KOPT-K1 (cell line): ENCODE measurements around the gene UBE2V1.

Experiments
- H3K27ac ChIP-seq: fragments of 200-600 bp; sonication (generic); 2 replicates; pipeline ENCODE4 v1.5.1; 2016; ENCODE audit warnings: antibody characterized with exemption, mild to moderate bottlenecking, low read depth, low read length; ENCODE audit not compliant: poor library complexity, severe bottlenecking
- H3K36me3 ChIP-seq: fragments of 200-600 bp; sonication (generic); 2 replicates; pipeline ENCODE4 v1.5.1; 2017; ENCODE audit warnings: antibody characterized with exemption, mild to moderate bottlenecking, low read length, moderate library complexity; ENCODE audit not compliant: insufficient read depth
- H3K9me3 ChIP-seq: fragments of 200-600 bp; sonication (generic); 2 replicates; pipeline ENCODE4 v1.5.1; 2017; ENCODE audit warnings: antibody characterized with exemption, low read length, mild to moderate bottlenecking; ENCODE audit not compliant: insufficient read depth, poor library complexity, severe bottlenecking

The UBE2V1 gene

GRCh38 chr20:50128520-50128905 is 15.6 kb upstream of the UBE2V1 start:
- no peaks in the 10 kb centered on the region for H3K9me3 ChIP-seq
- H3K27ac ChIP-seq, result no peak overlapping the region
- H3K36me3 ChIP-seq, result peaks cover 97% of the 10 kb centered on the region

GRCh38 chr20:50127587-50128519 is 14.9 kb upstream of the UBE2V1 start:
- Histone ChIP-seq H3K36me3 (peaks cover 92% of the 10 kb centered on the region), H3K9me3 (no peaks in the 10 kb centered on the region)

GRCh38 chr20:50126662-50127061 is 13.7 kb upstream of the UBE2V1 start:
- Histone ChIP-seq H3K36me3 (peaks cover 85% of the 10 kb centered on the region), H3K9me3 (no peaks in the 10 kb centered on the region), H3K27ac (no peak overlapping the region)

More at GRCh38 chr20:50127587-50128519, 14.9 kb upstream of the UBE2V1 start:
- no peak overlapping the region for H3K27ac ChIP-seq

GRCh38 chr20:50125279-50125678 is 12.3 kb upstream of the UBE2V1 start:
- peaks cover 71% of the 10 kb centered on the region for H3K36me3 ChIP-seq
- H3K9me3 ChIP-seq, result no peaks in the 10 kb centered on the region
- no peak overlapping the region for H3K27ac ChIP-seq

GRCh38 chr20:50124496-50124895 is 11.5 kb upstream of the UBE2V1 start:
- no peak overlapping the region for H3K27ac ChIP-seq
- H3K36me3 ChIP-seq, result peaks cover 63% of the 10 kb centered on the region
- no peaks in the 10 kb centered on the region for H3K9me3 ChIP-seq

- Histone ChIP-seq H3K36me3 (peaks cover 53% of the 10 kb centered on the region), H3K9me3 (no peaks in the 10 kb centered on the region), H3K27ac (no peak overlapping the region)
These were observed 10.5 kb upstream of the UBE2V1 start for GRCh38 chr20:50123418-50123817.

GRCh38 chr20:50122763-50123162 is 9.8 kb upstream of the UBE2V1 start:
- Histone ChIP-seq H3K36me3 (peaks cover 46% of the 10 kb centered on the region), H3K9me3 (no peaks in the 10 kb centered on the region), H3K27ac (no peak overlapping the region)

- H3K36me3 ChIP-seq, result peaks cover 37% of the 10 kb centered on the region
- H3K27ac ChIP-seq, result no peak overlapping the region
- no peaks in the 10 kb centered on the region for H3K9me3 ChIP-seq
These were observed 8.9 kb upstream of the UBE2V1 start for GRCh38 chr20:50121858-50122271.

- Histone ChIP-seq H3K9me3 (no peaks in the 10 kb centered on the region), H3K27ac (no peak overlapping the region), H3K36me3 (peaks cover 30% of the 10 kb centered on the region)
These were observed 8.2 kb upstream of the UBE2V1 start for GRCh38 chr20:50120935-50121693.

GRCh38 chr20:50118203-50118602 is 5.3 kb upstream of the UBE2V1 start:
- H3K9me3 ChIP-seq, result no peaks in the 10 kb centered on the region

GRCh38 chr20:50116368-50116999 is 3.5 kb upstream of the UBE2V1 start:
- Histone ChIP-seq H3K27ac (peak overlapping the region; percentile 65), H3K9me3 (no peaks in the 10 kb centered on the region), H3K36me3 (no peaks in the 10 kb centered on the region)

More at GRCh38 chr20:50118203-50118602, 5.3 kb upstream of the UBE2V1 start:
- 0 out of 2 replicates have a peak, but pooled peaks cover 3% of the 10 kb centered on the region for H3K36me3 ChIP-seq
- H3K27ac ChIP-seq, result no peak overlapping the region

GRCh38 chr20:50115591-50116367 is 2.8 kb upstream of the UBE2V1 start:
- H3K27ac ChIP-seq, result peak overlapping the region; percentile 65
- no peaks in the 10 kb centered on the region for H3K9me3 ChIP-seq
- H3K36me3 ChIP-seq, result no peaks in the 10 kb centered on the region

GRCh38 chr20:50115041-50115512 is 2.1 kb upstream of the UBE2V1 start:
- Histone ChIP-seq H3K9me3 (no peaks in the 10 kb centered on the region), H3K36me3 (no peaks in the 10 kb centered on the region), H3K27ac (peak overlapping the region; percentile 65)
